IMR-90 (cell line): ENCODE data around the gene ADCY5. TPM values are rescaled to one million over a fixed set of nuclear protein-coding genes. Genes with fewer than 3 reads are reported as not detected.

Experiments
- ATAC-seq: fragments of 200-7000 bp; cut with Tn5 transposase; 2 replicates; pipeline ENCODE4 v1.9.1; 2020; ENCODE audit warnings: low read depth, mild to moderate bottlenecking, moderate library complexity
- BruUV-seq: library from RNA; stranded (reverse); fragments of 400-500 nt; replicated peaks from 2 replicates; lab custom pipeline; 2021; lab: Mats Ljungman, UMichigan
- CTCF ChIA-PET: fragments of 300-600 bp; formaldehyde crosslinking; extraction: SDS; loops from one replicate; lab custom pipeline; 2021; ENCODE audit warnings: antibody characterized with exemption; lab: Yijun Ruan, JAX
- POLR2A ChIA-PET: fragments of 300-600 bp; sonication (Branson Sonifier 250); formaldehyde crosslinking; loops from one replicate; lab custom pipeline; 2022; ENCODE audit warnings: antibody characterized with exemption; ENCODE audit not compliant: unreplicated experiment; lab: Charles Lee
- DNase-seq: peaks from one replicate; pipeline ENCODE4 v3.0.0; 2013
- H2AFZ ChIP-seq: replicated peaks from 2 replicates; pipeline ENCODE3; 2013; ENCODE audit warnings: low read length, mild to moderate bottlenecking; ENCODE audit not compliant: poor library complexity
- H2AK5ac ChIP-seq: 2 replicates; pipeline ENCODE4 v1.6.1; 2013; ENCODE audit warnings: low read depth, low read length, inconsistent platforms
- H2AK9ac ChIP-seq: replicated peaks from 2 replicates; pipeline ENCODE3; 2013; ENCODE audit warnings: mild to moderate bottlenecking, low read depth, low read length, moderate library complexity; ENCODE audit not compliant: poor library complexity
- H2BK120ac ChIP-seq: 2 replicates; pipeline ENCODE4 v1.6.1; 2013; ENCODE audit warnings: low read depth, low read length, inconsistent platforms
- H2BK15ac ChIP-seq: 3 replicates; pipeline ENCODE4 v1.6.1; 2013; ENCODE audit warnings: low read depth, low read length, inconsistent platforms
- H2BK20ac ChIP-seq: 2 replicates; pipeline ENCODE4 v1.6.1; 2013; ENCODE audit warnings: low read depth, mild to moderate bottlenecking, inconsistent platforms, low read length, moderate library complexity
- H2BK5ac ChIP-seq: 2 replicates; pipeline ENCODE4 v1.6.1; 2013; ENCODE audit warnings: mild to moderate bottlenecking, low read depth, low read length, inconsistent platforms; ENCODE audit not compliant: poor library complexity, severe bottlenecking
- H3K14ac ChIP-seq: replicated peaks from 2 replicates; pipeline ENCODE4 v1.6.1; 2013; ENCODE audit warnings: low read depth, low read length, inconsistent platforms
- H3K18ac ChIP-seq: 2 replicates; pipeline ENCODE4 v1.6.1; 2013; ENCODE audit warnings: low read depth, low read length, control low read depth
- H3K23ac ChIP-seq: 2 replicates; pipeline ENCODE4 v1.6.1; 2013; ENCODE audit warnings: low read depth, low read length, inconsistent platforms
- H3K27ac ChIP-seq: 2 replicates; pipeline ENCODE4 v1.5.1; 2013; ENCODE audit warnings: mild to moderate bottlenecking, control low read depth, low read length; ENCODE audit not compliant: insufficient read depth
- H3K27me3 ChIP-seq: 2 replicates; pipeline ENCODE4 v1.6.1; 2013; ENCODE audit warnings: low read length; ENCODE audit not compliant: control insufficient read depth, insufficient read depth
- H3K36me3 ChIP-seq: 2 replicates; pipeline ENCODE4 v1.6.1; 2013; ENCODE audit warnings: low read length, mixed read lengths; ENCODE audit not compliant: control insufficient read depth, insufficient read depth
- H3K4ac ChIP-seq: 2 replicates; pipeline ENCODE4 v1.6.1; 2013; ENCODE audit warnings: low read depth, low read length, inconsistent platforms
- H3K4me1 ChIP-seq: 2 replicates; pipeline ENCODE4 v1.6.1; 2013; ENCODE audit warnings: low read length, mixed read lengths; ENCODE audit not compliant: control insufficient read depth, insufficient read depth
- H3K4me2 ChIP-seq: 2 replicates; pipeline ENCODE4 v1.6.1; 2013; ENCODE audit warnings: low read depth, mild to moderate bottlenecking, control low read depth, low read length, moderate library complexity
- H3K4me3 ChIP-seq: 2 replicates; pipeline ENCODE4 v1.5.1; 2013; ENCODE audit warnings: low read depth, mild to moderate bottlenecking, control low read depth, low read length, moderate library complexity; ENCODE audit not compliant: insufficient read depth
- H3K56ac ChIP-seq: 2 replicates; pipeline ENCODE4 v1.6.1; 2013; ENCODE audit warnings: low read length, inconsistent platforms; ENCODE audit not compliant: insufficient read depth; ENCODE audit errors: extremely low read depth
- H3K79me1 ChIP-seq, 2 experiments: 2 replicates each; pipeline ENCODE4 v1.6.1; 2013; ENCODE audit warnings: low read length in 2 of 2, inconsistent platforms in 1 of 2, low read depth in 1 of 2
- H3K9ac ChIP-seq: 2 replicates; pipeline ENCODE4 v1.6.1; 2013; ENCODE audit warnings: low read depth, low read length, control low read depth
- H3K9me1 ChIP-seq: 2 replicates; pipeline ENCODE4 v1.6.1; 2013; ENCODE audit warnings: low read length, inconsistent platforms; ENCODE audit not compliant: insufficient read depth
- H3K9me3 ChIP-seq: 2 replicates; pipeline ENCODE4 v1.6.1; 2013; ENCODE audit warnings: low read length; ENCODE audit not compliant: control insufficient read depth, insufficient read depth
- H4K20me1 ChIP-seq: 2 replicates; pipeline ENCODE4 v1.6.1; 2013; ENCODE audit warnings: low read length, inconsistent platforms; ENCODE audit not compliant: insufficient read depth
- H4K5ac ChIP-seq: 2 replicates; pipeline ENCODE4 v1.6.1; 2013; ENCODE audit warnings: mild to moderate bottlenecking, low read depth, low read length, control low read depth
- H4K8ac ChIP-seq, 2 experiments: 2 replicates each; pipeline ENCODE4 v1.6.1; 2013; ENCODE audit warnings: low read depth in 2 of 2, low read length in 2 of 2, control low read depth in 1 of 2, inconsistent platforms in 1 of 2
- H4K91ac ChIP-seq: 2 replicates; pipeline ENCODE4 v1.6.1; 2013; ENCODE audit warnings: low read depth, low read length, inconsistent platforms; ENCODE audit not compliant: insufficient read depth
- BHLHE40 ChIP-seq: fragments of 150-350 bp; IDR thresholded peaks from 2 replicates; pipeline ENCODE4 v1.6.1; 2016; ENCODE audit warnings: mild to moderate bottlenecking, low read depth, low read length
- CEBPB ChIP-seq: IDR thresholded peaks from 2 replicates; pipeline ENCODE4 v1.6.1; 2012; ENCODE audit warnings: low read depth, low read length, improper control_type of control experiment
- CHD1 ChIP-seq: IDR thresholded peaks from 2 replicates; pipeline ENCODE4 v1.6.1; 2012; ENCODE audit warnings: low read depth, low read length, improper control_type of control experiment
- CTCF ChIP-seq: conservative IDR thresholded peaks from 2 replicates; pipeline ENCODE4 v1.5.1; 2012; ENCODE audit warnings: mild to moderate bottlenecking, low read depth, low read length, improper control_type of control experiment
- FOS ChIP-seq: fragments of 150-350 bp; IDR thresholded peaks from 2 replicates; pipeline ENCODE4 v1.6.1; 2016; ENCODE audit warnings: low read depth, low read length
- MAFK ChIP-seq: IDR thresholded peaks from 2 replicates; pipeline ENCODE4 v1.6.1; 2012; ENCODE audit warnings: low read depth, low read length, improper control_type of control experiment
- MAZ ChIP-seq: IDR thresholded peaks from 2 replicates; pipeline ENCODE4 v1.6.1; 2012; ENCODE audit warnings: low read depth, mild to moderate bottlenecking, low read length, improper control_type of control experiment, moderate library complexity, borderline replicate concordance
- MXI1 ChIP-seq: IDR thresholded peaks from 2 replicates; pipeline ENCODE4 v1.6.1; 2012; ENCODE audit warnings: low read depth, mild to moderate bottlenecking, low read length, moderate library complexity, borderline replicate concordance
- NFE2L2 ChIP-seq: fragments of 150-350 bp; IDR thresholded peaks from 2 replicates; pipeline ENCODE4 v1.6.1; 2016; ENCODE audit warnings: low read depth, mild to moderate bottlenecking, low read length
- POLR2A ChIP-seq: IDR thresholded peaks from 2 replicates; pipeline ENCODE4 v1.6.1; 2012; ENCODE audit warnings: mild to moderate bottlenecking, low read depth, low read length
- RAD21 ChIP-seq: IDR thresholded peaks from 2 replicates; pipeline ENCODE4 v1.6.1; 2012; ENCODE audit warnings: low read length, improper control_type of control experiment
- RCOR1 ChIP-seq: IDR thresholded peaks from 2 replicates; pipeline ENCODE4 v1.6.1; 2012; ENCODE audit warnings: mild to moderate bottlenecking, low read length, improper control_type of control experiment; ENCODE audit not compliant: insufficient replicate concordance
- SMC3 ChIP-seq: fragments of 150-350 bp; IDR thresholded peaks from 2 replicates; pipeline ENCODE4 v1.6.1; 2016; ENCODE audit warnings: low read depth, mild to moderate bottlenecking, antibody characterized with exemption, low read length, moderate library complexity
- USF2 ChIP-seq: fragments of 150-350 bp; IDR thresholded peaks from 2 replicates; pipeline ENCODE4 v1.6.1; 2017; ENCODE audit warnings: mild to moderate bottlenecking, antibody characterized with exemption, low read length, low read depth
- WGBS, 2 experiments: methylation state at CpG; one replicate each; pipeline versions ENCODE4 v1.1.5 to v1.1.7; 2013; ENCODE audit warnings: missing lambda C conversion rate in 2 of 2; ENCODE audit not compliant: insufficient read length in 1 of 2; ENCODE audit errors: extremely low coverage in 2 of 2; 5-methylcytosine and 5-hydroxymethylcytosine counted together
- dilution Hi-C: fragments of 300-500 bp; cut with HindIII; formaldehyde crosslinking; loops from one replicate; pipeline ENCODE4 v1.14.3; 2018; ENCODE audit warnings: low sequenced_read_pairs; ENCODE audit not compliant: unreplicated experiment
- in situ Hi-C: fragments of 300-500 bp; cut with MboI; formaldehyde crosslinking; loops from 3 replicates; pipeline ENCODE4 v1.14.3; 2019; ENCODE audit warnings: low sequenced_read_pairs, inconsistent platforms, mixed read lengths
- intact Hi-C: fragments of 100-400 bp; cut with micrococcal nuclease; formaldehyde crosslinking; loops from 2 replicates; pipeline ENCODE4 v1.10.0; 2022
- polyA plus RNA-seq, 3 experiments: library from polyadenylated mRNA; depleted of rRNA; stranded (reverse); fragments of >200 nt; gene quantifications; 2 replicates each; pipeline ENCODE4 v1.2.3, GENCODE V29; 2012; ENCODE audit warnings: low replicate concordance in 1 of 3
- total RNA-seq: library from RNA; depleted of rRNA; stranded (reverse); fragments of >200 nt; gene quantifications from 2 replicates; pipeline ENCODE4 v1.2.3, GENCODE V29; 2012
- TF ChIP-seq, protein P1 (sequence below): fragments of 150-350 bp; IDR thresholded peaks from 2 replicates; pipeline ENCODE4 v1.6.1; 2016; ENCODE audit warnings: low read depth, mild to moderate bottlenecking, low read length, moderate library complexity, borderline replicate concordance

ADCY5 gene
- total and polyA plus RNA-seq, 2 of the 4 experiments (the other 2 are of a cell fraction) = 0.14 to 0.18 TPM

DNA sequence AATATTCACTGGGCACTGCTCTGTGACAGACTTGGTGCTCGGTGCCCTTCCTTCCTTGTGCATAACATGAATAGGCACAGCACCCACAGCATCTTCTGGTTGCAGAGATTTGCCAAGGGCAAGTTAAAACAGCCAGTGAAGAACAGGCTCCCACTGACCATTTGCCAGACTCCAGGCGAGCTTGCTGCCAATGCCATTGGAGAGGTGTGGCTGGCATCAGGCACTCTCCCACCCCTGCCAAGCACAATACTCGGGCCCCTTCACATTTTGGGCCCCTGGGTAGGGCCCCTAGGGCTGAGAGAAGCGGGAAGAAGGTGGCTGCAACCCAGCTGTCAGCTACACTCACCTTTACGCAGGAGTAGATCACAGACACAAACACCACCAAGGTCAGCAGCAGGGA, 135.0 kb downstream of the ADCY5 start:
- peaks cover 55% of the 10 kb centered on the region for H3K27me3 ChIP-seq

More for the DNA sequence above, 135.0 kb downstream of the ADCY5 start:
- CTCF ChIA-PET = no interaction called here
- Histone ChIP-seq H3K4me2 (no peak overlapping the region), H3K9me3 (no peaks in the 10 kb centered on the region), H4K20me1 (no peaks in the 10 kb centered on the region), H3K9ac (no peak overlapping the region), H4K8ac (no peak overlapping the region), H3K4me1 (no peaks in the 10 kb centered on the region; the same call in 1 of the 2 replicates), H3K27ac (no peak overlapping the region), H3K4ac (no peak overlapping the region), H2BK5ac (no peak overlapping the region), H2BK120ac (no peak overlapping the region), H3K18ac (no peak overlapping the region), H2AK5ac (no peak overlapping the region), H3K56ac (no peak overlapping the region), H2BK15ac (no peak overlapping the region), H3K4me3 (no peak overlapping the region), H2BK20ac (no peak overlapping the region), H4K5ac (no peak overlapping the region), H3K23ac (no peak overlapping the region), H4K91ac (no peak overlapping the region), H3K9me1 (no peaks in the 10 kb centered on the region), H3K79me1 (no peaks in the 10 kb centered on the region), H2AFZ (no peak overlapping the region), H3K14ac (no peak overlapping the region), H2AK9ac (no peak overlapping the region), H3K36me3 (no peaks in the 10 kb centered on the region)
- POLR2A ChIA-PET = no interaction called here
- dilution Hi-C loops (no loop called here), intact Hi-C loops (no loop called here), in situ Hi-C loops (no loop called here)
- no peak for DNase-seq
- no peak for ATAC-seq
- TF ChIP-seq POLR2A (no peak), CEBPB (no peak), RCOR1 (no peak), USF2 (no peak), NFE2L2 (no peak), FOS (no peak), CTCF (no peak), MAFK (no peak), RAD21 (no peak), MXI1 (no peak), BHLHE40 (no peak), CHD1 (no peak), MAZ (no peak), SMC3 (no peak)
- TF ChIP-seq, protein P1, sequence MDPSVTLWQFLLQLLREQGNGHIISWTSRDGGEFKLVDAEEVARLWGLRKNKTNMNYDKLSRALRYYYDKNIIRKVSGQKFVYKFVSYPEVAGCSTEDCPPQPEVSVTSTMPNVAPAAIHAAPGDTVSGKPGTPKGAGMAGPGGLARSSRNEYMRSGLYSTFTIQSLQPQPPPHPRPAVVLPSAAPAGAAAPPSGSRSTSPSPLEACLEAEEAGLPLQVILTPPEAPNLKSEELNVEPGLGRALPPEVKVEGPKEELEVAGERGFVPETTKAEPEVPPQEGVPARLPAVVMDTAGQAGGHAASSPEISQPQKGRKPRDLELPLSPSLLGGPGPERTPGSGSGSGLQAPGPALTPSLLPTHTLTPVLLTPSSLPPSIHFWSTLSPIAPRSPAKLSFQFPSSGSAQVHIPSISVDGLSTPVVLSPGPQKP = no peak
- 63% methylated on average over 1 of the region's 5 CpGs; no CpG with 5 or more reads in 1 of the 2 experiments for WGBS, 2 experiments
- no TSS peak for BruUV-seq
